Stimulated activated CD4-positive, alpha-beta T cell treated with anti-CD3 and anti-CD28 coated beads, Interleukin-1b, Interleukin-23, amount 100 ng/mL, for 4 hours (primary cell): Measurements from ENCODE around the gene ABCC12.
"Not testable (repeated sequence)": the region's sequence is repeated elsewhere in the genome, so short reads cannot be mapped to it uniquely, and the experiment has no call there.

Experiments used
- DNase-seq, 2 donors: peaks; one replicate each; pipeline ENCODE4 v3.0.0-alpha.2; 2020; ENCODE audit warnings: low read depth in 2 of 2

The ABCC12 gene

DNA sequence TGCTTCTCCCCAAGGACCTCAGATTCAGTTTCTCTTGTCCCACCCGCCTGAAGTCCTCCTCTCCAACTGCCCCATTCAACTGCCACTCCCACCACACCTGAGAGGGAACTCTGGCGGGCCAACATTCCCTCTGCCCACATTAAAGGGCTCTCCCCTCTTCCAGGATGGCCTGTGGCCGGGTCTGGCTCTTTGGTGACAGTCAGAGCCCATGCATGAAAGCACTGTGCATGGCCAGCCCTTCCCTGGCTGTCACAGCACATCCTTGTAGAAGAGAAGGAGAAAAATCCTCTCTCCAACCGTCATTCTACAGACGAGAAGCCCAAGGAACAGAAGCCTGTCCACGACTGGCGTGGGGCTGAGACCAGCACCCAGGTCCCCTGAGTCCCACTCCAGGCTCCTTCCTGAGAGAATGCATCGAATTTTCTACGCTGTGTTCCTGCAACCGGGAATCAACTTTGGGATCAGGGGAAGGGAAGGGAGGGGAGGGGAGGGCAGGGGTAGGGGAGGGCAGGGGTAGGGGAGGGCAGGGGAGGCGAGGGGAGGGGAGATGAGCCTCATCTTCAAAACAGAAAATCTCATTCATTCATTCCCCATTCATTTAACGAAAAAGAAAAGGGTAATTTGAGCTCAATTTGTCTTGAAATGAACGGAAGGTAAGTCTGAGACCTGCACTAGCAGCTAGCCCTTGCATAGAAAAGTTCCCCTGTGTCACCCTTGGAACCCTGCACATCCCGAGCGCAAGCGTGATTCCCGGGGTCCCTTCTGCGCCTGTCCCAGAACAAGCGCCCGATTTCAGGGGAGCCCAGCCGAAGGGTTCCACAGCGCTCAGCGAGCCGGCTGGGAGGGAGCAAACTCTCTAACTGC lies at the start of gene ABCC12:
ABCC12 (minus strand) TSS at position 68 of the 864 bp plus-strand sequence. CDS start 9,569 bp downstream, outside the sequence.
- no peak for DNase-seq

DNA sequence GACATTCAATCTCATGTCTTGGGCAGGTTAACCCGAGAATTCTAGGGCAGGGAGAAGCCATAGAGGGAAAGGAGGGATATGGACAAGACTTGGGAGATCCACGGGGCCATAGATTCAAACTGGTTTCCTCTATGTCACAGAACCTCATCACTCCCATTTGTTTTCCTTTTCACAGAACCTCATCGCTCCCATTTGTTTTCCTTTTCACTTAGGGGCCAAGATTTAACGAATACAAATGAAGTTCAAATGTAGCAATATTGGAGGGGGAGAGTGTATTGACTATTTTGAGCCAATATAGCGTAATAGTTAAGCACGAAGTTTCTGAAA lies 49.0 kb upstream of the ABCC12 start:
- DNase-seq: no peak

DNA sequence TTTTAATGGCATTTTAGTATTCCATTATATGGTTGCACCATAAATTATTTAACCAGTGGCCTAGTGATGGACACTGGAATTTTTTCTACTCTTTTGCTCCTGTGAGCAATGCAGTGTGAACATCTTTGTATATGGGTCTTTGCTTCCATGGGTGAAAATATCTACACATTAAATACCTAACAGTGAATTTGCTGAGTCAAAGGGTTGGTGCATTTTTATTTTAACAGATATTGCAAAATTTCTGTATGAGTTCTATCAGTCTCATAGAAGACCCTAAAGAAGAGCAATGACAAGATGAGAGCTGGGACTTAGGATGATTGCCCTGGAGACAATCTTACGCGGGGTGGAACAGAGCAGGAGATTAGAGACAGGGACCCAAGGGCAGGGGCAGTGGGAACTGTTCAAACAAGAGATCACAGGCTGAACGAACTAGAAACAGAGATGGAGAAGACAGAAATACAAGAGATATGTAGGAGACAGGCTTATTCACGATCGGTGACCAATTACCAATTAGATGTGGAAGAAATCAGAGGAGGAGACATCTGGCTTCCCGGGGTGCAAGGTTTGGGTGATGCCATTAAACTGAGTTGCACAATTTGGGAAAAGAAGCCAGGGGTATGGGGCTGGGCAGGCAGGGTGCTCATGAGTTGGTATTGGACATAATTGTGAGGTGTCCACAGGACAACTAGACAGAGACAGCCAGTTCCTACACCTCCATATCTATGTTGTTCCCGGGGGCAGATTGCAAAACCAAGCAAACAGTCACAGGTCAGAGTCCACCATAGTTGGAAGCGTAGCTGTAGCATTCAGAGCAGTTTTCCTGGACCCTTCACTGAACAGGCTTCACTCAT lies 48.4 kb upstream of the ABCC12 start:
- no peak for DNase-seq

DNA sequence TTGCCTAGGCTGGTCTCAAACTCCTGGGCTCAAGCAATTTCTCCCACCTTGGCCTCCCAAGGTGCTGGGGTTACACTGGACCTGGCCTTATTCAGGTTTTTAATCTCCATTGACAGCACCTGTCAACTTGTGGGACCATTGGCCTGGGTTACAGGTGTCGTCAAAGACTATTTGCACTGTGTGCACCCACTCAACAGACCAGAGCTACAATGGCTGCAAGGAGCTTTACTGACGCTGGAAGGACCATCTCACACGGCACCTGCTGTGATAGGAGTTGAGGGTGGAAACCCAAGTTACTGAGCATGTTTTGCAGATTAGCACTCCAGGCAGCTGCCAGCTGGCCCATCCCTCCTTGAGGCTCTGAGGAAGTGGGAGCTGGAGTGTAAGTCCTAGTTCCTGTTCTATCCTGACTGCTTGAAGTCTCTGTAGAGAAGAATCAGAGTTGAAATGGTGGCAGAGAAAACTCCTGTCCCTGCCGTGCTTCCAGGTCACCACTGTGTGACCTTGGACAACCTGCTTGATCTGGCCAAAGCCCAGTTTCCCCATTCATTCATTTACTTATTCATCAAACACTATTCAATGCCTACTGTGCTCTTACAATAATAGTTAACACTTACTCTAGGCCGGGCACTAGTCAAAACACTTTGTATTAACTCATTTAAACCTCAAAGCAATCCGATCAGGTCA lies 45.9 kb upstream of the ABCC12 start:
- DNase-seq: no peak

DNA sequence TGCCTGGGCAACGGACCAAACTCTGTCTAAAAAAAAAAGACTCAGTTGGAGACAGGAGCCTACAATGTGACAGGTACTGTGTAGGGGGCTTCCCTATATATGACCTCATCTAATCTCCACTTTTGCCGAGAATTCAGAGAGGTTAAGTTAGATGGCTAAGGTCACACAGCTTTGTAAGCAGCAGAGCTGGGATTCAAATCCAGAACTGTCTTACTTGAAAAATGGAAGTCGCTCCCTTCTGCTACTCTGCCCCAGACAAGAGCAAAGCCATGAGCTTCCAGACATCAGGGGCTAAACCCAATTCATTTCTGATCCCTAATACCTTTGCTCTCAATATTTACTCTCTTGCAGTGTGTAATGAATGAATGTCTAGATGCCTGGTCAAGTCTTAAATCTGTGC lies 41.5 kb upstream of the ABCC12 start:
- no peak for DNase-seq

DNA sequence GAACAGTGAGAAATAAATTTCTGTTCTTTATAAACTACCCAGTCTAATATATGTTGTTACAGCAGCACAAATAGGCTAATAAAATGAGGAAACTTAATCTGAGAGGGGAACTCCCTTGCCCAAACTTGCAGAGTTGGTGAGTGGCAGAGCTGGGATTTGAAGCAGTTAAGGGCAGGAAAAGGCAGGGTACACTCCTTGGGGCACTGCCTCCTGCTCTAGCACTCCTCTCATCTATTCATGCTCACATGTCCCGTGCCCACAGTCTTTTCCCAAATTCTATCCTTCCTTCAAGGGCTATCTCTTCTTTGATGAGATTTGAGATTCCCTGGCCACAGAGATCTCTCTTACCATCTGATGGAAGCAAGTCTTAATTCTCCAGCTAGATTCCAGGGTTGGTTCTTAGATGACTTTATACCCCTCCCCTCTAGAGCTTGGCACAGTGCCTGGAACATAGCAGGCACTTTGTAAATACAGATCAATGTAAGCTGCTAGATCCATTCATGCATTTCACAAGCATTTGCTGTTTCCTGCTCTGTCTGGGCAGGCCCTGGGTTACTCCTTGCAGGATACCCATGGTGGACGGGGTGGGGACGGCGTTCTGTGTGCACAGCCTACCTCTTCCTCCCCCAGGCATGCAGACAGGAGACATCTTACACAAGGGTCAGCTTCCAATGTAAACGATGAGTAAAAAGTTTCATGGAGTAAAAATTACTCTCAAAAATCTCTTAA lies 39.2 kb upstream of the ABCC12 start:
- DNase-seq: no peak

DNA sequence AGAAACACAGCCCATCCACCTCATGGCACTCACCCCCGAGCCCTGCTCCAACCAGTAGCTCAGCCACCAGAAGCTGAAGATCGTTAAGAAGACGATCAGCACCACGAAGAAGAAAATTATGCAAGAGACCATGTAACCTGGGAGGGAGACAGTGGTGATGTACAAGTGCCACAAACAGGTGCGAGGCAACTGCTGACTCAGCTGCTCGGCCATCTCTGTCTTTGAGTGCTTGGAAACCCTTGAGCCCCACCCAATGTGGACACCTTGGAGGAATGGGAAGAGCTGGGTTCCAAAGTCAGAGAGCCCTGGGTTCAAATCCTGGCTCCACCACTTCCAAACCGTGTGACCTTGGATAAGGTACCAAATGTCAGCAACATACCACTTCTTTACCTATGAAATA lies 38.1 kb upstream of the ABCC12 start:
- no peak for DNase-seq

DNA sequence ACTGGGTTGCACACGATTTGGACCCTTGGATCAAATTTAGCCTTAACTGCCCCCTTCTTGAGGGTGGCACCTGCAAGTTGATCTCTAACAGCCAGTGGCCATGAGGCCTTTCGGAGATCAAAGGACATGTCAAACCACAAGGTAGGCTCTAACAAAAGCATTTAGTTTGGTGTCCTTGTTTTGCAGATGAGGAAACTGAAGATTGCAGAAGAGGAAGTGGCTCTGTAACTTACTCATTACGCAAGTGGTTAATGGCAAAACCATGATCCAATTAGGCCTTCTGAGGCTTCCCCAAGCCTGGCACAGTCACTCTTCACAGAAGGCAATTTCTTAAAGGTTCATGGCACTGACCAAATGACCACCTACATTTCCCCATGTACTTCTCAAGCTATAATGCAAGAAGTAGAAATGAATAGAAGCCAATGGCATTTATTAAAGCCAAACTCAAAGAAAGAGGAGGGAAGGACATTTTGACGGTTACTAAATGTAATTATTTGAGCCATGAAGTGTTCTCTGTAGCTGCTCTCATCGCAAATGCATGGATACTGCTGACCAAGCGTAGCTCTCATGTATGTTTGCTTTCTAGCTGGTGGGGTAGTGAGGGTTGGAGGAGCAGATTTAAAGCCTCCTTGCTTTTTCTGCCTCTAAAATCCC lies 32.8 kb upstream of the ABCC12 start:
- no peak for DNase-seq

DNA sequence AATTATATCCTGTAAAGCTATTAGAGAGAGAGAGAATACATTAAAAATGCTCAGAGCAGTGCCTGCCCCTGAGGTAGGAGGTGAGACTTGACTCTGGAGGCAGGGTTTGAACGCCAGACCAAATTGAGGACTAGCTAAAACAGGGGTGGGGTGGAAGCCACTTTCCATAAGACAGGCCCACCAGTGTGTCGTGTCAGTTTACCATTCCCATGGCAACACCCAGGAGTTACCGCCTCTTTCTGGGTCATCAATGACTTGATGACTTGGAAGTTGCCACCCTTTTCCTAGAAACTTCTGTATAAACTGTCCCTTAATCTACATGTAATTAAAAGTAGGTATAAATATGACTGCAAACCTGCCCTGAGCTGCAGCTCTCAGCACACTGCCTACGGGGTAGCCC lies 32.0 kb upstream of the ABCC12 start:
- DNase-seq: no peak

DNA sequence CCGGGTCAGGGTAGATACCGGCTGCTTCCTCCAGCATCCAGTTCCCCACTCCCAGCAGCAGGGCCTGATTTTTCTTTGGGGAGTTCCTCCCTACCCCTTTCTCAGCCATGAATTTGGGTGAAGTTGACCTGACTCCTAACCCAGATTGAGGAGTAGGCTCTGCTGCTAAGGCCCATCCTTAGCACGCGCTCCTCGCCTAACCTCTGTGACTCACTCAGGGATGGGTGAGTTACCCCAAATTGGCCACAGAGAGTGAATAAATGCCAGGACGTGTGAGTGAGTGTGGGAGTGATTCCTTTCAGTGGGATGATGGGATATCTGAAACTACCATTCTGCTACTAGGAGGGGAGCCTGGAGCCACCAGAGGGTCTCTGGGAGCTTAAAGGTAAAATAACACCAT lies 28.9 kb upstream of the ABCC12 start:
- no peak for DNase-seq

DNA sequence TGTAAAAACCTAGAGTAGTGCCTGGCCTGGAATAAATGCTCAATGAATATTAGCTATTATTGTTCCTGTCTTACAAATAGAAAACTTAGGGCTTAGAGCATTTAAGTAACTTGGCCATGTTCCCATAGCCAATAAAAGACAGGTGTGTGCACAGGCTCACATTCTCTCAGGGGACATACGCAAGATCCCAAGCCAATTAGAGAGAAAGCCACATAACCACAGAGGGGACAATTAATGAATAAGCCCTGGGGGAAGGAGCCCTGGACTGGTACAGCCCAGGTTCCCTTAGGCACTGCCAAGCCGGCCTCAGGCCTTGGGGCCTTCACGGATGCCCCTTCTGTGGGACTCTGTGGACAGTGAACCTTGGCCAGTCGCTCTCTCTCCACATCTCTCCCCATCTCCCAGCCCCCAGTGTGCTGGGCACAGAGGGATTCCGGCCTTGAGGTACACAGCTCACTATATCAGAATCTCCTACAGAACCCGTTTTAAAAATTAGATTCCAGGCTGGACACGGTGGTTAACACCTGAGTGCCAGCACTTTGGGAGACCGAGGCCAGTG lies 27.3 kb upstream of the ABCC12 start:
- DNase-seq: no peak

DNA sequence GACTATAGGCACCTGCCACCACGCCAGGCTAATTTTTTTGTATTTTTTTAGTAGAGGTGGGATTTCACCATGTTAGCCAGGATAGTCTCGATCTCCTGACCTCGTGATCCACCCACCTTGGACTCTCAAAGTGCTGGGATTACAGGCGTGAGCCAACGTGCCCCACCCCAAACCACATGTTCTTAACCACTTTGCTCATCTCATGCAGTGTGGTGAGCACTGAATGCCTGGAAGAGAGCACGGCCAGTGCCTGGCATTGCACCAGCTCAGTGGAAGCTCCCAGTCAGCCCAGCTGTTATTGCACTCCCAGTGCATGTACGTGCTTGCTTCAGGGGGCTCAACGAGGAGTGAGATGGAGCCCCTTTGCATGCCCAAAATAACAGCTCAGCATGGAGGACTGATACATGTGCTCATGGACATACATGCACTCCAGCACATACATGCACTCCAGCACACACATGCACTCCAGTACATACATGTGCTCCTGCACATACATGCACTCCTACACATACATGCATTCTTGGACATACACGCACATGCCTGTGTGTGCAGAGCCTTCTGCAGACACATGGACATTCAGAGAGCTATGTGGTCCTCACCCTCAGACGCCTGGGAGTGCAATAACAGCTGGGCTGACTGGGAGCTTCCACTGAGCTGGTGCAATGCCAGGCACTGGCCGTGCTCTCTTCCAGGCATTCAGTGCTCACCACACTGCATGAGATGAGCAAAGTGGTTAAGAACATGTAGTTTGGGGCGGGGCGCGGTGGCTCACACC lies 26.1 kb upstream of the ABCC12 start:
- not testable (repeated sequence) for DNase-seq

DNA sequence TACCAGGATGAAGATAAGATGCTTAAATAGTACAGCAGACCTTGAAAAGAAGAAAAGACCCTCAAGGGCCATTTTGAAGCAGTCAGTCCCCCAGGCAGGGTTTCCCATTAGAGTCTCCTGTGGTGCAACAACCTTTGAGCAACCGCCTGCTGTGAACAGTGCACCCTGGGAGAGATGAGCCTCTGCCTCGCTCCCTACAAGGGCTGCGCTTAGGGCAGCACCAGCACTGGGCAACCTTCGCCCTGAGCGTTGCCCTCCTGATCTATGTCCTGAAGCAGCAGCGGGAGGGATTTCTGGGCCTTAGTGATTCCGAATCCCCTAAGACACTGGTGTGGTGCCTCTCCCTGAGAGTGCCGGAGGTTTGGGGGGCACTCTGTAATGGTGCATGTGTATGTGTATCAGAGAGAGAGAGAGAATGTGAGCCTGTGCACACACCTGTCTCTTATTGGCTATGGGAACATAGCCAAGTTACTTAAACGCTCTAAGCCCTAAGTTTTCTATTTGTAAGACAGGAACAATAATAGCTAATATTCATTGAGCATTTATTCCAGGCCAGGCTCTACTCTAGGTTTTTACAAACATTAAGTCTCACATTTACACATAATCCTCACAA lies 25.2 kb upstream of the ABCC12 start:
- DNase-seq: no peak

DNA sequence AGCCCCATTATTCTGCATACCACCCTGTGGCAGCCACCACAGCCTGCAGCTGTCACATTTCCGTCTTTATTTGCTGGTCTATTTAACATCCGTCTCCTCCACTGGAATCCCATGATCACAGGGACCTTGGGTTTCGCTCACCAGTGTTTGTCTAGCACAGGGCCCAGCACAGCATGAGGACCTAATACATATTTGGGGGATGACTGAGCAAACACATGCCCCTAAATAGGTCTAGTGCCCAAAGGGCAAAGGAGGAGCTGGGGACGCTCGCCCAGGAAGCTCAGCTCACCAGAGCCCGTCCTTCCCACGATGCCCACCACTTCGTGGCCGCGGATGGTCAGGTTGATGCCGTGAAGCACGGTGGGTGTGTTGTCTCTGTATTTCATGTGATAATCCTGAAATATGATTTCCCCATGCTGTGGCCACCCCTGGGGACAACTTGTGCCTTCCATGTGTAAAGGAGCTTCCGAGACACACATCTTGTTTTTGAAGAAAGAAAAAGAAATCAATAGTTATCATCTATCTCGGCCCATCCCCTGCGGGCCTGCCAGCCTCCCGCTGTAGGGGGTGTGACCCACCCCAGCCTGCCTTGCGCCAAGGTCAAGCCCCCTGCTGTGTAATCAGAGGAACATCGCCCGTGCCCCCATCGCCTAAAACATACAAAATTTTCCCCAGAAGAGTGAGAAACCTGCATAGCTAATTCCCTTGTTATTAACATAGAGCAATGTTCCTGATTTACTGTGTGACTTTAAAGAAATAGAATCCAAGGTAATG lies 21.0 kb upstream of the ABCC12 start:
- no peak for DNase-seq

DNA sequence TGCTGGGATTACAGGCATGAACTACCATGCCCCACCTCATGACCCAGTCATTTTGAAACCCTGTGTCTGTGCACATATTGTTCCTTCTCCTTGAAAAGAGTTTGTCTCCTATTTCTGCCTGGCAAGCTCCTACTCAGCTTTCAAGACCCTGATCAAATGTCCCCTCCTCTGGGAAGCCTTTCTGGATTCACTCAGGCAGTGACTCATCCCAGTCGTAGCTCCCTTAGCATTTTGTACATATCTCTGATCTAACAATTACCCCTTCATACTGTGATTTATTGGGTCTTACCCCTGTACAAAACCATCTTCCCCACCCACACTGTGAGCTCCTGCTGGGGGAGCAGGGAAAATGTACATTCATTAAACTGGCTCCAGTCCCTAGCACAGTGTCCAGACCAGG lies 18.1 kb upstream of the ABCC12 start:
- no peak for DNase-seq

DNA sequence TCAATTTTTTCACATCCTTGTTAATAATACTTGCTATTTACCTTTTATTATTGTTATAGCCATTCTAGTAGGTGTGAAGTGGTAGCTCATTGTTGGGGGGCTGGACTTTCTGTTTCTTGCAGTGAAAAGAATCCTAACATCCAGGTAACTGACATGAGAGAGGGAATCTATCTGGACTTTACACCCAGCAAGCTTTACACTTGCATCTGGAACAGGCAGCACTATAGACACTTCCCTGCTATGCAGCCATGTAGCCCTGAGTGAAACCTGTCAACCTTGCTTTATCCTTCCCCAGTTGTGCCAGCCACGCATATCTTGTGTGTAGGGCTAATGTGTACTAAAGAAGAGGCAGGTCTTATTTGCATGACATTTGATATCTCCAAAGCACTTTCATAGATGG lies 16.9 kb upstream of the ABCC12 start:
- no peak for DNase-seq

DNA sequence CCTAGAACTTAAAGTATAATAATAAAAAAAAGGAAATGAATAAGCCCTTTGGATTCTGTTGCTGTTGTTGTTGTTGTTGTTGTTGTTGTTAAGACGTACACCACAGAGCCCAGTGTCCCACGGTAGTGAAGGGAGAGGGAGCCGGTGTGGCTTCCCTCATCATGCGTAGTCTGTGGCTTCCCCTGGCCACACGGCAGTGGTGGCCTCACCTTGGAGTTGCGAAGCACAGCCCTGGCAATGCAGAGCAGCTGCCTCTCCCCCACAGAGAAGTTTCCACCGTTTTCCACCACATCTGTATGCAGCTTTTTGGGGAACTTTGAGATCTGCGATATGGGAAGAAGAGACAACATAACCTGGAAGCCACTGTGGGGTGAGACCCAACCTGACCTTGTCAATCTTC lies 14.1 kb upstream of the ABCC12 start:
- no peak for DNase-seq

DNA sequence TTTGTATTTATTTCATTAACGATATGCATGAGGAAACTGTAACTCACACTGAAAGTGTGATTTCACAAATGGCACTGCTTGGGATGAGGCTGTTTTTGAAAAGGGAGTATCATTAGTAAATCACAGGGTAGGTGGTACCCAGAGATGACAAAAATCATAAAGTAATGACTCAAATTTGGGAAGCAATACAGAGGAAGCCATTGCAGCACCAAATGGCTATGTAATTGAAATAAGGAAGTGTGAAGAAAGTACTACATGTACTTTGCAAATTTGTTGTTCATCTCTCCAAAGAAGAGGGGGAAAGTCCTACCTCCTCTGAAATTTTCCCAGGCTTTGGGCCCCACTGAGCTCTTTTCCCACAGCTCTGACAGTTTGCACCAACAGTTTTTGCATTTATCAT lies 12.3 kb upstream of the ABCC12 start:
- no peak for DNase-seq

DNA sequence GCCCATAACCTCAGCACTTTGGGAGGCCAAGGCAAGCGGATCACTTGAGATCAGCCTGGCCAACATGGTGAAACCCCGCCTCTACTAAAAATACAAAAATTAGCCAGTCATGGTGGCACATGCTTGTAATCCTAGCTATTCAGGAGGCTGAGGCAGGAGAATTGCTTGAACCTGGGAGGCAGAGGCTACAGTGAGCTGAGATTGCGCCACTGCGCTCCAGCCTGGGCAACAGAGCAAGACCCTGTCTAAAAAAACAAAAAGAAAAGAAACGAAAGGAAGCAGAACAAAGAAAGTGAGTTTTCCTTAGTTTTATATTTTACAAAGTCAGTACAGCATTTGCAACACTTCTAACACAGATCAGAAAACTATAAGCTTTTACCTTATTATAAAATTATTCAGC lies 10.8 kb upstream of the ABCC12 start:
- not testable (repeated sequence) for DNase-seq
